KMS-11 (cell line): Measurements from ENCODE around the gene LRRFIP1.
A peak's percentile ranks its signal among the peaks of the same experiment; 100 is the strongest.
"Not testable (repeated sequence)": the region's sequence is repeated elsewhere in the genome, so short reads cannot be mapped to it uniquely, and the experiment has no call there.

ENCODE experiments used
- H2AFZ ChIP-seq: fragments of 200-600 bp; sonication (generic); 2 replicates; pipeline ENCODE4 v1.6.1; 2016; ENCODE audit warnings: antibody characterized with exemption, mixed run types, low read depth
- H3K27ac ChIP-seq: fragments of 200-600 bp; sonication (generic); 2 replicates; pipeline ENCODE4 v1.6.1; 2016; ENCODE audit warnings: mild to moderate bottlenecking, mixed run types
- H3K27me3 ChIP-seq: fragments of 200-600 bp; sonication (generic); 2 replicates; pipeline ENCODE4 v1.6.1; 2017; ENCODE audit warnings: mild to moderate bottlenecking, low read depth, mixed run types, moderate library complexity; ENCODE audit not compliant: insufficient read depth
- H3K36me3 ChIP-seq: fragments of 200-600 bp; sonication (generic); 2 replicates; pipeline ENCODE4 v1.6.1; 2017; ENCODE audit warnings: mild to moderate bottlenecking, mixed run types; ENCODE audit not compliant: insufficient read depth
- H3K4me1 ChIP-seq: fragments of 200-600 bp; sonication (generic); 2 replicates; pipeline ENCODE4 v1.6.1; 2016; ENCODE audit warnings: mild to moderate bottlenecking, low read depth, mixed run types; ENCODE audit not compliant: poor library complexity, severe bottlenecking
- H3K4me2 ChIP-seq: fragments of 200-600 bp; sonication (generic); 2 replicates; pipeline ENCODE4 v1.7.0; 2016; ENCODE audit warnings: mild to moderate bottlenecking, mixed run types
- H3K4me3 ChIP-seq: fragments of 200-600 bp; sonication (generic); IDR thresholded peaks from 2 replicates; pipeline ENCODE4 v1.6.1; 2017; ENCODE audit warnings: low read depth, low read length, mixed read lengths; ENCODE audit not compliant: insufficient read depth
- H3K79me2 ChIP-seq: fragments of 200-600 bp; sonication (generic); 2 replicates; pipeline ENCODE4 v1.6.1; 2016; ENCODE audit warnings: low read depth, mixed run types; ENCODE audit not compliant: insufficient read depth
- H3K9ac ChIP-seq: fragments of 200-600 bp; sonication (generic); 2 replicates; pipeline ENCODE4 v1.6.1; 2016; ENCODE audit warnings: mild to moderate bottlenecking, mixed run types
- H4K20me1 ChIP-seq: fragments of 200-600 bp; sonication (generic); 2 replicates; pipeline ENCODE4 v1.6.1; 2016; ENCODE audit warnings: mild to moderate bottlenecking, mixed run types; ENCODE audit not compliant: insufficient read depth
- TF ChIP-seq, protein P1 (sequence below): fragments of 200-600 bp; sonication (generic); conservative IDR thresholded peaks from 2 replicates; pipeline ENCODE4 v1.6.1; 2017; ENCODE audit warnings: low read depth, mild to moderate bottlenecking, antibody characterized with exemption, low read length, moderate library complexity, mixed read lengths

LRRFIP1 gene

DNA sequence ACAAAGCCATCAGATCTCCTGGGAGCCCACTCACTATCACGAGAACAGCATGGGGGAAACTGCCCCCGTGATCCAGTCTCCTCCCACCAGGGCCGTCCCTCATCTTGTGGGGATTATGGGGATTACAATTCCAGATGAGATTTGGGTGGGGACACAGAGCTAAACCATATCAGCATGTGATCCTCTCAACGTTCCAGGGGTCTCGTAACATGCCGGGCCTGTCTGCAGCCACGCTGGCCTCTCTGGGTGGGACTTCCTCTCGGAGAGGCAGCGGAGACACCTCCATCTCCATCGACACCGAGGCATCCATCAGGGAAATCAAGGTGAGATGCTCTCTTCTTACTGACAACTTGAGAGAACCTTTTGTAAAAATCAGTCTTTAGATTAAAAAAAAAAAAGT lies 121.6 kb downstream of the LRRFIP1 start:
- H4K20me1 ChIP-seq, result no peaks in the 10 kb centered on the region
- H3K4me3 ChIP-seq, result no peak overlapping the region
- TF ChIP-seq, protein P1, sequence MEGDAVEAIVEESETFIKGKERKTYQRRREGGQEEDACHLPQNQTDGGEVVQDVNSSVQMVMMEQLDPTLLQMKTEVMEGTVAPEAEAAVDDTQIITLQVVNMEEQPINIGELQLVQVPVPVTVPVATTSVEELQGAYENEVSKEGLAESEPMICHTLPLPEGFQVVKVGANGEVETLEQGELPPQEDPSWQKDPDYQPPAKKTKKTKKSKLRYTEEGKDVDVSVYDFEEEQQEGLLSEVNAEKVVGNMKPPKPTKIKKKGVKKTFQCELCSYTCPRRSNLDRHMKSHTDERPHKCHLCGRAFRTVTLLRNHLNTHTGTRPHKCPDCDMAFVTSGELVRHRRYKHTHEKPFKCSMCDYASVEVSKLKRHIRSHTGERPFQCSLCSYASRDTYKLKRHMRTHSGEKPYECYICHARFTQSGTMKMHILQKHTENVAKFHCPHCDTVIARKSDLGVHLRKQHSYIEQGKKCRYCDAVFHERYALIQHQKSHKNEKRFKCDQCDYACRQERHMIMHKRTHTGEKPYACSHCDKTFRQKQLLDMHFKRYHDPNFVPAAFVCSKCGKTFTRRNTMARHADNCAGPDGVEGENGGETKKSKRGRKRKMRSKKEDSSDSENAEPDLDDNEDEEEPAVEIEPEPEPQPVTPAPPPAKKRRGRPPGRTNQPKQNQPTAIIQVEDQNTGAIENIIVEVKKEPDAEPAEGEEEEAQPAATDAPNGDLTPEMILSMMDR, result no peak
- no peak overlapping the region for H2AFZ ChIP-seq
- no peaks in the 10 kb centered on the region for H3K27me3 ChIP-seq
- H3K4me1 ChIP-seq, result peaks cover 50% of the 10 kb centered on the region
- peaks cover 5% of the 10 kb centered on the region; the same call in 1 of the 2 replicates for H3K36me3 ChIP-seq
- no peaks in the 10 kb centered on the region; the same call in 1 of the 2 replicates for H3K79me2 ChIP-seq
- no peak overlapping the region for H3K9ac ChIP-seq
- H3K4me2 ChIP-seq, result no peak overlapping the region
- no peak overlapping the region for H3K27ac ChIP-seq

DNA sequence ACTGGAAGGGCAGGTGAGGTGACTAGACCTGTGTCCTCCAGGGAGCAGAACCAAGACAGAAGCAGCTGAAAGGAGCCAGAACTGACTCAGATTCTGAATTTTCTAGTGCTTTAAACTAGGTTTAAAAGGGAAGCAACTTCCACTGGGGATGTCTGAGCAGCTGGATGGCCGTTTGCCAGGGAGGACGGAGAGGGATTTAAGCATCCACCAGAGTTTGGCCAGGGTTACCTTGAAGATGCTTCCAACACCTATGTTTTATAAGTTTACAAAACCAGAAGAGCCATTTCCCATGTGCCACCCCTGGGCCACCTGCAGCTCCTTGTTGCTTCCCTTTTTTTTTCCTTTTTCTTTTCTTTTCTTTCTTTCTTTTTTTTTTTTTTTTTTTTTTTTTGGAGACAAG lies 122.6 kb downstream of the LRRFIP1 start:
- H3K36me3 ChIP-seq, result peaks cover 7% of the 10 kb centered on the region; the same call in 1 of the 2 replicates
- no peak overlapping the region for H3K27ac ChIP-seq

DNA sequence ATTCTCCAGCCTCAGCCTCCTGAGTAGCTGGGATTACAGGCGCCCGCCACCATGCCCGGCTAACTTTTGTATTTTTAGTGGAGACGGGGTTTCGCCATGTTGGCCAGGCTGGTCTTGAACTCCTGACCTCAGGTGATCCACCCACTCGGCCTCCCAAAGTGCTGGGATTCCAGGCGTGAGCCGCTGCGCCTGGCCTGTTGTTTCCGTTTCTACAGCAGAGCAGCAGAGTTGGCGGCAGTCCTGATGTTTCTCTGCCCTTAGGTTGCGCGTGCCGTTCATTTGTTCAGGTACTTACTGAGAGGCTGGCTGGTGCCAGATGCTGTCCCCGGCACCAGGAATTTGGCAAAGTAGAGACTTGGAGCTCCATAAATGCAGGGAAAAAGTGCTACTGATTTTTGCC lies 123.1 kb downstream of the LRRFIP1 start:
- not testable (repeated sequence) for H3K36me3 ChIP-seq, H3K9ac ChIP-seq, H4K20me1 ChIP-seq, H3K4me3 ChIP-seq, H2AFZ ChIP-seq, H3K79me2 ChIP-seq, H3K27me3 ChIP-seq, H3K4me2 ChIP-seq, H3K27ac ChIP-seq
- H3K4me1 ChIP-seq, result peaks cover 40% of the 10 kb centered on the region

More for the DNA sequence above, 122.6 kb downstream of the LRRFIP1 start:
- H2AFZ ChIP-seq, result no peak overlapping the region
- no peak overlapping the region for H3K9ac ChIP-seq
- H4K20me1 ChIP-seq, result no peaks in the 10 kb centered on the region
- TF ChIP-seq, protein P1, result no peak
- H3K4me3 ChIP-seq, result no peak overlapping the region
- H3K4me2 ChIP-seq, result no peak overlapping the region
- H3K4me1 ChIP-seq, result peaks cover 44% of the 10 kb centered on the region
- H3K79me2 ChIP-seq, result no peaks in the 10 kb centered on the region; the same call in 1 of the 2 replicates
- no peaks in the 10 kb centered on the region for H3K27me3 ChIP-seq

- Histone ChIP-seq H3K79me2 (no peaks in the 10 kb centered on the region; the same call in 1 of the 2 replicates), H3K36me3 (peaks cover 7% of the 10 kb centered on the region; the same call in 1 of the 2 replicates), H3K4me1 (peaks cover 40% of the 10 kb centered on the region), H3K9ac (peak overlapping the region; percentile 58; the same call in 1 of the 2 replicates), H3K27ac (peak overlapping the region; percentile 90), H3K4me3 (no peak overlapping the region), H2AFZ (no peak overlapping the region), H4K20me1 (no peaks in the 10 kb centered on the region), H3K4me2 (peak overlapping the region; percentile 72), H3K27me3 (no peaks in the 10 kb centered on the region)
- TF ChIP-seq, protein P1, result no peak
Observed at GRCh38 chr2:237752761-237753165, 125.4 kb downstream of the LRRFIP1 start.

- H3K4me3 ChIP-seq, result no peak overlapping the region
- TF ChIP-seq, protein P1, result no peak
- peaks cover 7% of the 10 kb centered on the region; the same call in 1 of the 2 replicates for H3K36me3 ChIP-seq
- no peaks in the 10 kb centered on the region for H3K27me3 ChIP-seq
- H3K4me1 ChIP-seq, result peaks cover 40% of the 10 kb centered on the region
- no peak overlapping the region for H3K4me2 ChIP-seq
- H3K27ac ChIP-seq, result peak overlapping the region; percentile 19; the same call in 1 of the 2 replicates
- no peaks in the 10 kb centered on the region for H4K20me1 ChIP-seq
- H2AFZ ChIP-seq, result no peak overlapping the region
- no peaks in the 10 kb centered on the region for H3K79me2 ChIP-seq
- no peak overlapping the region for H3K9ac ChIP-seq
Observed at GRCh38 chr2:237754182-237754581, 126.8 kb downstream of the LRRFIP1 start.
